HG03521 (cell line): ENCODE measurements around the gene MYPN.
"Not testable (repeated sequence)": the region's sequence is repeated elsewhere in the genome, so short reads cannot be mapped to it uniquely, and the experiment has no call there.

Experiments
- ATAC-seq: cut with Tn5 transposase; IDR thresholded peaks from one replicate; pipeline ENCODE4 v1.9.1; 2021; ENCODE audit warnings: mild to moderate bottlenecking, moderate library complexity; ENCODE audit not compliant: unreplicated experiment

MYPN gene

DNA sequence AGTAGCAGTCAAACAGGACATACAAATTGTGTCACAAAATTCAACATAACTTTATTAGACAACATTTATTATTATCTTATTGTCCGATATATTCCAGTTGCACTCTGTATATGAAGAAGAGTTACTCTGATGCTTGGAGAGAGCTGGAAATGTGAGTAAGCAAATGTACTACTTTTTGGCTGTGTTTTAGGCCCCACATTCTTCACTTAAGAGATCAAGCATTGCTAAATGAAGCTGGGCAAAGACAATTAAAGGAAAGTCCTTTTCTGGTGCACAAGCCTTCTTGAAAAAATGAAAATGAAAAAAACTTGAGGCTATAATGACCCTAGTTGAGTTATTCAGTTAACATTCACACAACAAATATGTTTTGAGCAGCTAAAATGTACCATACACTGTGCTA is 26.1 kb downstream of the MYPN start:
- ATAC-seq = no peak

GRCh38 chr10:68135922-68136792 is 26.9 kb downstream of the MYPN start:
- no peak for ATAC-seq

GRCh38 chr10:68137171-68137570 is 27.9 kb downstream of the MYPN start:
- ATAC-seq = no peak

DNA sequence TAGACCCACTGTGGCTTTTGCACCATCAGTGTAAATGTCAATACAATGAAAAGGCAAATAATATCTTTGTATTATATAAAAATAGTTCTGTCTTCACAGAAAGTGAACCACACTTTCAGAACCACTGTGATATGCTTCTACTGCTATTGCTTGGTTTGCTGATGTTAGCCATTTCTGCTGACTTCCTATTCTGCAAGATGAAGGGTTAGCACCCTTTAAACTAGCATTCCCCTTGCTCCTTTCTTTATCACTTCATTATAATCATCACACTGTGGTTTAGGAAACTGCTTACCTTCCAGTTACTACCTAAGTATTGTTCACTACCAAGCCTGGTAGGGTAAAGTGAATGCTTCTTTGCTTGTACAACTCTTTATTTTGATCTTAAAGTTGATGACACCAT is 29.2 kb downstream of the MYPN start:
- ATAC-seq = no peak

- ATAC-seq = no peak
Measured at GRCh38 chr10:68139448-68140272, 30.4 kb downstream of the MYPN start.

GRCh38 chr10:68142761-68143160 is 33.5 kb downstream of the MYPN start:
- ATAC-seq = no peak

GRCh38 chr10:68144709-68145108 is 35.4 kb downstream of the MYPN start:
- no peak for ATAC-seq

DNA sequence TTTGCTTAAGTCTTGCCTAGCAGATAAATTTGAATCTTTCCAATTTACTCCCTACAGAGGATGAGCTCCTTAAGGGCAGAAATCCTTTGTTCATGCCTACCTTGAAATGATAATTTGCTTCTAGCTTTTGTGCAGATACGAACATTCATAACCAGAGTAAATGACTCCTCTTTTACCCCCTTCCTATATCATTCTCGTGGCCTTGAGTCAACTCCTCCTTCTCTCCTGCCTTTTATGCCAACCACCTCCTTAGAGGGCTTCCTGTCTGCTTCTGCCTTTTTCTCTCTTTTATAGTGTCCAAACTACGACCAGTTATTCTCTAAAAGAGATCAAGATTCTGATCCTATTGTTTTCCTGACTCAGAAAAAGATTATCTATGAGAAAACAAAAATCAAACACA is 36.4 kb downstream of the MYPN start:
- ATAC-seq = no peak

- no peak for ATAC-seq
Measured at GRCh38 chr10:68146133-68146532, 36.8 kb downstream of the MYPN start.

DNA sequence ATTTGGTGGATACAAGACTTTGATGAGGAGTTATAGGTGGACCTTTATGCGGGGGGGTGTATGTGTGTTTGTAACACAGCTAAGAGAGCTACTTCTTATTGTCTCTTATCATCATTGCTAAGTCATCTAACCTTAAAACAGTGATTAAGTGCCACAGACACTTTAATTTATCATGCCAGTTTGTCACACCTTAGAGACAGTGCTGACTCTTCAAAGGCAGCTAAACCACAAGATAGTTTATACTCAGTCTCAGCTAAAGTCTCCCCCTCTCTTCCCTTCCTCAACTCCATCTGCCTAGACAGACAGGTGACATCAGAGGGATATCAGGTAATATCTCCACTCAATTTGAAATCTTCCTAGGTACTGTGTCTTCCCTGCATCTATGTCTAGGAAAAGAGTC is 42.2 kb downstream of the MYPN start:
- no peak for ATAC-seq

- ATAC-seq = no peak
Measured at GRCh38 chr10:68153473-68154210, 44.4 kb downstream of the MYPN start.

DNA sequence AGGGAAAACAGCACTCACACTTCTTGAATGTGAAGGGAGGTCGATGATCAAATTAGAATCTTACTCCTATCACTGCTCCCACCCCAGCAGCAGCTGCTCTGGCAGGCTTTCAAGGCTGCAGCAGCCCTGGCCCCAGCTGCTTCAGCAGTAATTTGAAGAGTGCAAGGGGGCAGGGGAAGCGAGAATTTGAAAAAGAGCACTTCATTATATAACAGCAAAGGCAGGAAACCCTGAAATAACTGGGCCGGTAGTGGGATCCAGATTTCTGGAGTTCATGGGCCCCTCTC is 44.9 kb downstream of the MYPN start:
- no peak for ATAC-seq

DNA sequence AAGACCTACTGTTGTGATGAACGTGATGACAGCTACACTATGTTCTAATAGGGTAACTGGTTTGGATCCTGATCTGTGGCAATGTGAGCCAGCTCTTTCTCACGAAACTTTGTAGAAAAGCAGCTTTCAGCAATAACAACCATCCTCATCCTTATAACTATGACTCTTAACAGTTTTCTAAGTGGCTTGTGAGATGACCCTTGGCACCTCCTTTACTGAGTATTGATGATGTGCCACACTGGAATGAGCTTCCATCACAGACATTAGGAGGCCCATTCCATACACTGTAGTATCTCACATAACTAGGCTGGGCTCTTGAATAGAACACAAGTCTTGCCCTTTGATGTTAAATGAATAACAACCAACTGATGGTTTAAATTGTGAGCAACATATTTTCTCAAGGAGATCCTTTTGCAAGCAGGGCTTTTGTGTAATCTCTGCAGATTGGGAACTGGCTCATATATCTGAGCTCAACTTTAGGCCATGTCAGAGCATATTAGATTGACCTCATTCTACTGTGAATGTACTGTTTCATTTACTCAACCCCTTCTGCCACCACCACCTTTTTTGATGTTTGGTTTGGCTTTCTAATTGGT is 46.4 kb downstream of the MYPN start:
- ATAC-seq = no peak

- no peak for ATAC-seq
Measured at GRCh38 chr10:68156373-68157185, 47.3 kb downstream of the MYPN start.

DNA sequence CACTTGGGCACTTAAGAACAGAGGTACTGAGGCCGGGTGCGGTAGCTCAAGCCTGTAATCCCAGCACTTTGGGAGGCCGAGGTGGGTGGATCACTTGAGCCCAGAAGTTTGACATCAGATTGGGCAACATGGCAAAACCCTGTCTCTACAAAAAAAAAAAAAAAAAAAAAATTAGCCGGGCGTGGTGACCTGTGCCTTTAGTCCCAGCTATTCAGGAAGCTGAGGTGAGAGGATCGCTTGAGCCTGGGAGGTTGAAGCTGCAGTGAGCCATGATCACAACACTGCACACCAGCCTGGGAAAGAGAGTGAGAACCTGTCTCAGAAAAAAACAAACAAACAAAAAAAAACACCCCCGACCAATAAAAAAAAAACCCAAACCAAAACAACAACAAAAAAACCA is 48.2 kb downstream of the MYPN start:
- not testable (repeated sequence) for ATAC-seq

GRCh38 chr10:68158031-68158430 is 48.7 kb downstream of the MYPN start:
- no peak for ATAC-seq

- peak; percentile 96 for ATAC-seq
Measured at GRCh38 chr10:68163735-68164134, 54.4 kb downstream of the MYPN start.

GRCh38 chr10:68165643-68166042 is 56.4 kb downstream of the MYPN start:
- ATAC-seq = no peak

GRCh38 chr10:68166871-68167585 is 57.7 kb downstream of the MYPN start:
- no peak for ATAC-seq
